RWPE1 (cell line): ENCODE results near the gene LTV1.

Source experiments
- CTCF ChIA-PET: fragments of 350-600 bp; sonication (Branson Sonifier 250); formaldehyde crosslinking; extraction: SDS; loops from one replicate; lab custom pipeline; 2021; lab: Yijun Ruan, JAX
- POLR2A ChIA-PET: fragments of 400-600 bp; formaldehyde crosslinking; extraction: SDS; loops from one replicate; lab custom pipeline; 2020; ENCODE audit warnings: antibody characterized with exemption; ENCODE audit not compliant: low non-redundant PET; lab: Yijun Ruan, JAX
- DNase-seq: peaks from one replicate; pipeline ENCODE4 v3.0.0; 2012; ENCODE audit warnings: low spot score
- H3K27ac ChIP-seq: fragments of 450-650 bp; 2 replicates; pipeline ENCODE4 v1.5.1; 2017
- CTCF ChIP-seq: fragments of 450-650 bp; conservative IDR thresholded peaks from 2 replicates; pipeline ENCODE4 v1.5.1; 2017; ENCODE audit warnings: low read depth, mild to moderate bottlenecking

Gene LTV1

GRCh38 chr6:143822584-143823024, 20.5 kb upstream of the LTV1 start:
- no peak for TF ChIP-seq CTCF
- CTCF ChIA-PET: no interaction called here

GRCh38 chr6:143823548-143823947, 19.6 kb upstream of the LTV1 start:
- POLR2A ChIA-PET: no interaction called here
- CTCF ChIA-PET: no interaction called here
- peak; percentile 20 for DNase-seq
- no peak overlapping the region for H3K27ac ChIP-seq
- TF ChIP-seq CTCF: no peak

More at GRCh38 chr6:143822584-143823024, 20.5 kb upstream of the LTV1 start:
- H3K27ac ChIP-seq: no peak overlapping the region; the same call in 1 of the 2 replicates
- POLR2A ChIA-PET: no interaction called here
- DNase-seq: no peak

GRCh38 chr6:143828572-143828971, 14.6 kb upstream of the LTV1 start:
- TF ChIP-seq CTCF: no peak
- CTCF ChIA-PET: no interaction called here
- POLR2A ChIA-PET: no interaction called here
- no peak overlapping the region for H3K27ac ChIP-seq
- no peak for DNase-seq

- no peak for DNase-seq
- CTCF ChIA-PET: interaction anchor here (0.9 kb wide), 1 partner anchor 178 kb away, joined by 3 read pairs; no protein-coding TSS in a partner anchor
- no peak overlapping the region for H3K27ac ChIP-seq
- no peak for TF ChIP-seq CTCF
- POLR2A ChIA-PET: no interaction called here
Measured at GRCh38 chr6:143836150-143836549, 7.0 kb upstream of the LTV1 start.

DNA sequence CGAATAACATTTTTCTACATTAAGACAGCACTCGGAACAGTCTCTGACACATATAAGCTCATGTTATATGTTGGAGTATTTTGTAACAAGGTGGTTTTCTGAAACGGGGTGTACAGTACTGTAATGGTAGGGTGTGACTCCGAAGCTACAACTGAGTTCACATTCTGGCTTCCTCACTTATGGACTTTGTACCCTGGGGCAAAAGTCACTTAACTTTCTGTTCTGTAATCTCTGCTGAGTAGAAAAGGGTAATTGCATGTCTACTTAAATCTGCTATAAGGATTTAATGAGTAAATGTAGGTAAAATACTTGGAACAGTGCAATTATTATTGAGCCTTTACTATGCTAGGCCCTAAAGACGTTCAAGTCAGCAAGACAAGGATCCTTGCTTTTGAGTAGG, 4.7 kb upstream of the LTV1 start:
- no peak for TF ChIP-seq CTCF
- no peak for DNase-seq
- ChIA-PET POLR2A (no interaction called here), CTCF (interaction anchor here (0.6 kb wide), 1 partner anchor 246 kb away, joined by 3 read pairs; no protein-coding TSS in a partner anchor)
- no peak overlapping the region for H3K27ac ChIP-seq

DNA sequence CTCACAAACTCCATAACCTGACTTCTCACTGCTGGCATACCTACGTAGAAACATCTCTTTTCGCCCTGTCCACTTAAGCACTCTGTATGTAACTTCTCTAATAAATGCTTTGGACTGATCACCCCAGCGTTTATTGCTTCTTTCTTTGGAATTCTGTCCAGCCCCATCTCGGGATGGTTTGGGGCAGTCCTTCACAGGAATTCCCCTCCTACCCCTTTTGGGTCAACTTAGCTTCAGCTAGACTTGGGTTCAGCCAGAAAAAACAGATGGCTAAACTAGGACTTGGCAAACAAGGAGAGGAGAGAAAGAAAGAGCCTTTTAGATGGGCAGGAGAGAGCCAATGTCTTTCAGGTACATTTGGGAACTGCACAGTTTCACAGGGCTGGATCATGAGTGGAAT, 3.9 kb upstream of the LTV1 start:
- no peak overlapping the region for H3K27ac ChIP-seq
- no peak for TF ChIP-seq CTCF
- DNase-seq: no peak
- ChIA-PET POLR2A (no interaction called here), CTCF (interaction anchor here (0.6 kb wide), 1 partner anchor 225 kb away, joined by 4 read pairs; no protein-coding TSS in a partner anchor)
